ENCODE measurements around the gene PTPRM.

The PTPRM gene

DNA sequence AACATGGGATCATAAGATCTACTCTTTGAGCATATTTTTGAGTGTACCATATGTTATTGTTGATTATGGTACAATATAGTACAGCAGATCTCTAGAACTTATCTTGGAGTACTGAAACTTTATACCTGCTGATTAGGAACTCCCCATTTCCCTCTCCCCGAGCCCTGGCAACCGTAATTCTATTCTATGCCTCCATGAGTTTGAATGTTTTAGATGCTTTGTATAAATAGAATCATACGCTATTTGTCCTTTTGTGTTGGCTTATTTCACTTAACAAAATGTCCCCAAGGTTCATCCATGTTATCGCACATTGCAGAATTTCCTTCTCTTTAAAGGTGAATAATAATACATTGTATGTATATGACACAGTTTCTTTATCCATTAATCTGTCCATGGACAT, 117.2 kb downstream of the PTPRM start:
- no peak overlapping the region for H3K18ac ChIP-seq (ENCODE audit: low read depth in 1 of 2, low read length in 2 of 2)
- DNase-seq, result no peak
- H4K91ac ChIP-seq (ENCODE audit: low read length), result no peak overlapping the region
- H3K4ac ChIP-seq (ENCODE audit: low read depth in 1 of 2, low read length in 2 of 2), result no peak overlapping the region
- peaks cover 26% of the 10 kb centered on the region for H3K79me1 ChIP-seq (replicated peaks; ENCODE audit: low read length, poor library complexity, severe bottlenecking)
- no peak overlapping the region for H3K4me3 ChIP-seq (ENCODE audit: insufficient read depth in 1 of 2, low read depth in 1 of 2, low read length in 2 of 2)
- H3K9ac ChIP-seq (ENCODE audit: low read length), result no peak overlapping the region
- H2BK120ac ChIP-seq (ENCODE audit: low read depth, low read length), result no peak overlapping the region
- no peaks in the 10 kb centered on the region for H3K27me3 ChIP-seq (ENCODE audit: control insufficient read depth in 1 of 2, insufficient read depth in 1 of 2, low read length in 2 of 2)
- H2BK15ac ChIP-seq (ENCODE audit: low read depth, poor library complexity, severe bottlenecking), result no peak overlapping the region
- no peaks in the 10 kb centered on the region for H3K9me3 ChIP-seq (ENCODE audit: control insufficient read depth, low read length)
- H2AK5ac ChIP-seq (ENCODE audit: low read length, severe bottlenecking), result no peak overlapping the region
- no peak overlapping the region for H3K27ac ChIP-seq (ENCODE audit: low read length, poor library complexity, severe bottlenecking)
- H3K36me3 ChIP-seq (ENCODE audit: control insufficient read depth in 1 of 2, insufficient read depth in 2 of 2, low read depth in 1 of 2, low read length in 2 of 2), result peaks cover 0 to 1% of the 10 kb centered on the region in 2 experiments
- H3K14ac ChIP-seq (ENCODE audit: low read length in 2 of 2), result no peak overlapping the region
- H2BK5ac ChIP-seq (ENCODE audit: low read depth, low read length, poor library complexity, severe bottlenecking), result no peak overlapping the region
- no CpG with 5 or more reads among the region's 4 CpGs for WGBS
- H3K23ac ChIP-seq (ENCODE audit: low read length in 2 of 2), result no peak overlapping the region
- no peak overlapping the region for H4K8ac ChIP-seq (ENCODE audit: low read length)
- H3K4me1 ChIP-seq (ENCODE audit: control insufficient read depth, insufficient read depth, low read depth, low read length), result peaks cover 6% of the 10 kb centered on the region
- H2BK12ac ChIP-seq (ENCODE audit: low read length in 2 of 2), result no peak overlapping the region
- H2AFZ ChIP-seq (ENCODE audit: low read depth, low read length), result no peak overlapping the region
- no peak overlapping the region for H3K4me2 ChIP-seq (ENCODE audit: low read length, poor library complexity, severe bottlenecking)

DNA sequence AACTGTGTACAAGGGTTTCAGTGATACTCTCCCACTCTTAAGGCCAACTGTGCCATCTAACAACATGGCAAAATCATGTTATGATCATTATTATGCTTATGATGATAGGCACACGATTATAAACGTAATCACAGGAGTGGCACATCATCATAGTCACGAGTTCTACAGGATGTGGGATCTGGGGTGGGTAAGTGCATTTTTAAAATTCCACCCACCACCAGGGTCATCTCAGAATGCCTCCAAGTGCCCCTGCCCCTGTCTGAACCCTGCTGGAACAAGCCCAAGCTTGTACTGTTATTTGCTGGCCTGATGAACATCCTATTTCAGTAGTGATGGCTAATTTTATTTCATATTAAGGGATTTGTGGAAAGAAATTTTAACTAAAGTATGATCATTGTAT, 117.8 kb downstream of the PTPRM start:
- H3K4me1 ChIP-seq (ENCODE audit: control insufficient read depth, insufficient read depth, low read depth, low read length), result peaks cover 6% of the 10 kb centered on the region
- no peak overlapping the region for H3K14ac ChIP-seq (ENCODE audit: low read length in 2 of 2)
- H2BK15ac ChIP-seq (ENCODE audit: low read depth, poor library complexity, severe bottlenecking), result no peak overlapping the region
- no peak overlapping the region for H2AFZ ChIP-seq (ENCODE audit: low read depth, low read length)
- H2BK12ac ChIP-seq (ENCODE audit: low read length in 2 of 2), result no peak overlapping the region
- H2AK5ac ChIP-seq (ENCODE audit: low read length, severe bottlenecking), result no peak overlapping the region
- H3K4ac ChIP-seq (ENCODE audit: low read depth in 1 of 2, low read length in 2 of 2), result no peak overlapping the region
- H3K79me1 ChIP-seq (replicated peaks; ENCODE audit: low read length, poor library complexity, severe bottlenecking), result peaks cover 22% of the 10 kb centered on the region
- H3K36me3 ChIP-seq (ENCODE audit: control insufficient read depth in 1 of 2, insufficient read depth in 2 of 2, low read depth in 1 of 2, low read length in 2 of 2), result no peaks in the 10 kb centered on the region
- H4K91ac ChIP-seq (ENCODE audit: low read length), result no peak overlapping the region
- H3K27me3 ChIP-seq (ENCODE audit: control insufficient read depth in 1 of 2, insufficient read depth in 1 of 2, low read length in 2 of 2), result no peaks in the 10 kb centered on the region
- no peak overlapping the region for H4K8ac ChIP-seq (ENCODE audit: low read length)
- H3K27ac ChIP-seq (ENCODE audit: low read length, poor library complexity, severe bottlenecking), result no peak overlapping the region
- H2BK120ac ChIP-seq (ENCODE audit: low read depth, low read length), result no peak overlapping the region
- H3K9me3 ChIP-seq (ENCODE audit: control insufficient read depth, low read length), result no peaks in the 10 kb centered on the region
- no peak overlapping the region for H3K4me2 ChIP-seq (ENCODE audit: low read length, poor library complexity, severe bottlenecking)
- H3K4me3 ChIP-seq (ENCODE audit: insufficient read depth in 1 of 2, low read depth in 1 of 2, low read length in 2 of 2), result no peak overlapping the region
- DNase-seq, result no peak
- peak overlapping the region in 1 of 2 experiments; percentile 34 for H3K18ac ChIP-seq (ENCODE audit: low read depth in 1 of 2, low read length in 2 of 2)
- no peak overlapping the region for H3K9ac ChIP-seq (ENCODE audit: low read length)
- 60% methylated on average over 2 of the region's 3 CpGs for WGBS
- H2BK5ac ChIP-seq (ENCODE audit: low read depth, low read length, poor library complexity, severe bottlenecking), result no peak overlapping the region
- no peak overlapping the region for H3K23ac ChIP-seq (ENCODE audit: low read length in 2 of 2)

DNA sequence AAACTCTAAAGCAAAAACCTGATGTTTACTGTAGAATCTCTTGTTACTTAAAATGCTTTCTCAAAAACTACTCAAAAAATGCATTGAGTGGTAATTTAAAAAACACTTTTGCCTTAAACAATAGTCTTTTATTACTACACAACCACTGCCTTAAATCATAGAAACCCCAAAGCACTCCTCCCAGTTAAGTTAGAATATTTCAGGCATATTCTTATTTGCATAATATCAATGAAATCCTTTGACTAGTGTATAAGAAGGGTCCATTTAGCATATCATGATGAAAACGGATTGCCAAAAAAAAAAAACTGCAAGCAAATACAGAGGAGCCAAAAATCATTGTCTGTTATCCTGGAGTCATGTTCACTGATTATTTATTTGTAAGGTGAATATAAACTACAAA, 119.2 kb downstream of the PTPRM start:
- Histone ChIP-seq H3K4ac (ENCODE audit: low read depth in 1 of 2, low read length in 2 of 2) (no peak overlapping the region), H2AK5ac (ENCODE audit: low read length, severe bottlenecking) (no peak overlapping the region), H3K4me3 (ENCODE audit: insufficient read depth in 1 of 2, low read depth in 1 of 2, low read length in 2 of 2) (no peak overlapping the region), H3K9ac (ENCODE audit: low read length) (no peak overlapping the region), H4K8ac (ENCODE audit: low read length) (no peak overlapping the region), H3K4me1 (ENCODE audit: control insufficient read depth, insufficient read depth, low read depth, low read length) (peaks cover 6% of the 10 kb centered on the region), H3K79me1 (replicated peaks; ENCODE audit: low read length, poor library complexity, severe bottlenecking) (peaks cover 19% of the 10 kb centered on the region), H2BK12ac (ENCODE audit: low read length in 2 of 2) (no peak overlapping the region), H4K91ac (ENCODE audit: low read length) (no peak overlapping the region), H3K27me3 (ENCODE audit: control insufficient read depth in 1 of 2, insufficient read depth in 1 of 2, low read length in 2 of 2) (no peaks in the 10 kb centered on the region), H2BK120ac (ENCODE audit: low read depth, low read length) (no peak overlapping the region), H3K27ac (ENCODE audit: low read length, poor library complexity, severe bottlenecking) (no peak overlapping the region), H2BK5ac (ENCODE audit: low read depth, low read length, poor library complexity, severe bottlenecking) (no peak overlapping the region), H3K9me3 (ENCODE audit: control insufficient read depth, low read length) (no peaks in the 10 kb centered on the region), H3K18ac (ENCODE audit: low read depth in 1 of 2, low read length in 2 of 2) (no peak overlapping the region), H2AFZ (ENCODE audit: low read depth, low read length) (no peak overlapping the region), H3K4me2 (ENCODE audit: low read length, poor library complexity, severe bottlenecking) (no peak overlapping the region), H3K36me3 (ENCODE audit: control insufficient read depth in 1 of 2, insufficient read depth in 2 of 2, low read depth in 1 of 2, low read length in 2 of 2) (no peaks in the 10 kb centered on the region), H2BK15ac (ENCODE audit: low read depth, poor library complexity, severe bottlenecking) (no peak overlapping the region), H3K23ac (ENCODE audit: low read length in 2 of 2) (no peak overlapping the region), H3K14ac (ENCODE audit: low read length in 2 of 2) (no peak overlapping the region)
- no CpG with 5 or more reads among the region's 1 CpG for WGBS
- no peak for DNase-seq

DNA sequence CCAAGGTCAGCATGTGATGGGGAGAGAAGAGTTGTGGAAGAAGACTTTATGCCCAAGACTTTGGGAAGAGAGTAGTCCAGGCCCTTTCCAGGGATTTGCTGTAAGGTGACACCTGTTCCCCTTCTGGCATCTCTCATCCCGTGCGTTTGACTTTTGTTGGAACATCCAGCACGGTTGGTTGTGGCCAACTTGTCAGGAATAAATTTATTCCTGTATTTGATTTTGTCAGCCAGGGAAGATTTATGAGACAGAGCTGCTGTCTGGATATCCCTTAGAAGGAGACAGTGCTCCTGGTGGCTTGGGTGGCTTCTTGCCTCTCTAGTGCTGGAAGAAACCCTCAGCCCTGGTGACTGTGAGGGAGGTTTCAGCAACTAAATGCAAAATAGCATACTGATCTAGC, 121.5 kb downstream of the PTPRM start:
- H3K4me3 ChIP-seq (ENCODE audit: insufficient read depth in 1 of 2, low read depth in 1 of 2, low read length in 2 of 2), result no peak overlapping the region
- no peak overlapping the region for H4K8ac ChIP-seq (ENCODE audit: low read length)
- H2BK15ac ChIP-seq (ENCODE audit: low read depth, poor library complexity, severe bottlenecking), result no peak overlapping the region
- no peak overlapping the region for H2AFZ ChIP-seq (ENCODE audit: low read depth, low read length)
- H3K14ac ChIP-seq (ENCODE audit: low read length in 2 of 2), result no peak overlapping the region
- H3K18ac ChIP-seq (ENCODE audit: low read depth in 1 of 2, low read length in 2 of 2), result no peak overlapping the region
- H3K4me1 ChIP-seq (ENCODE audit: control insufficient read depth, insufficient read depth, low read depth, low read length), result peaks cover 6% of the 10 kb centered on the region
- no peak overlapping the region for H3K4ac ChIP-seq (ENCODE audit: low read depth in 1 of 2, low read length in 2 of 2)
- H2AK5ac ChIP-seq (ENCODE audit: low read length, severe bottlenecking), result peak overlapping the region; percentile 42
- H3K23ac ChIP-seq (ENCODE audit: low read length in 2 of 2), result no peak overlapping the region
- H4K91ac ChIP-seq (ENCODE audit: low read length), result no peak overlapping the region
- DNase-seq, result no peak
- no peak overlapping the region for H3K27ac ChIP-seq (ENCODE audit: low read length, poor library complexity, severe bottlenecking)
- H2BK5ac ChIP-seq (ENCODE audit: low read depth, low read length, poor library complexity, severe bottlenecking), result no peak overlapping the region
- 98% methylated on average over 3 of the region's 3 CpGs for WGBS
- H3K4me2 ChIP-seq (ENCODE audit: low read length, poor library complexity, severe bottlenecking), result no peak overlapping the region
- no peaks in the 10 kb centered on the region for H3K9me3 ChIP-seq (ENCODE audit: control insufficient read depth, low read length)
- no peak overlapping the region for H2BK12ac ChIP-seq (ENCODE audit: low read length in 2 of 2)
- H3K36me3 ChIP-seq (ENCODE audit: control insufficient read depth in 1 of 2, insufficient read depth in 2 of 2, low read depth in 1 of 2, low read length in 2 of 2), result no peaks in the 10 kb centered on the region
- no peaks in the 10 kb centered on the region for H3K27me3 ChIP-seq (ENCODE audit: control insufficient read depth in 1 of 2, insufficient read depth in 1 of 2, low read length in 2 of 2)
- H3K9ac ChIP-seq (ENCODE audit: low read length), result no peak overlapping the region
- peaks cover 17% of the 10 kb centered on the region for H3K79me1 ChIP-seq (replicated peaks; ENCODE audit: low read length, poor library complexity, severe bottlenecking)
- H2BK120ac ChIP-seq (ENCODE audit: low read depth, low read length), result no peak overlapping the region

Measured in mesenchymal stem cell (in vitro differentiated cells and primary cell).